GM10847 (cell line): Measurements from ENCODE around the gene DENND1C.

ENCODE experiments used
- POLR2A ChIP-seq: IDR thresholded peaks from 2 replicates; pipeline ENCODE4 v1.6.1; 2011; ENCODE audit not compliant: insufficient read length; ENCODE audit errors: extremely low read depth

DENND1C gene

DNA sequence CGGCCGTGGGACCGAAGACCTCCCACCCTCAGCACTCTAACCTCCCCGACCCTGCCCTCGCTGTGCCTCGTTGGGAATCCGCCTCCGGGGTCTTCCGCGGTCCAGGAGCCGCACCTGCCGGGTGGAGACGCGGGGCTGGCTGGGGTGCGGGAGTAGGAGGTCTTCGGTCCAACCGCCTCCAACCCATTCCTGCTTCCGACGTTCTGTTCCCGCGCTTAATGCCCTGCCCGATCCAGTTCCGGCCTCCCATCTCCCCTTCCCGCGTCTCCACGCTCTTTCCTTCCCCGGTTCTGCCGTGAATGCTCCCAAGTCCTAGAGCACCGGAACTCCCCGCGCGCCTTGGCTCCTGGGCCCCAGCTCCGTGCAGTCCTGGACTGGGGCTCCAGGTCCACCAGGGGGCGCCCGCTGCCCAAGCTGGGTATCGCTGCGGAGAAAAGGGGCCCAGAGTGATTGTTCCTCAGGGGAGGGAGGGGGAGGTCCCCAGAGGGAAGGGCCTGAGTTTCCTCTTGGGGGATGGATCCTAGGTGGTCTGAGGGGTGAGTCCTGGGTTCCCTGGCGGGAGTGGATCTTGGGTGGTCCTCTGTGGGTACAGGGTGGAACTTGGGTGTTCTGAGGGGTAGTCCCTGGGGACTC lies 35.2 kb upstream of the DENND1C start:
- no peak for TF ChIP-seq POLR2A

DNA sequence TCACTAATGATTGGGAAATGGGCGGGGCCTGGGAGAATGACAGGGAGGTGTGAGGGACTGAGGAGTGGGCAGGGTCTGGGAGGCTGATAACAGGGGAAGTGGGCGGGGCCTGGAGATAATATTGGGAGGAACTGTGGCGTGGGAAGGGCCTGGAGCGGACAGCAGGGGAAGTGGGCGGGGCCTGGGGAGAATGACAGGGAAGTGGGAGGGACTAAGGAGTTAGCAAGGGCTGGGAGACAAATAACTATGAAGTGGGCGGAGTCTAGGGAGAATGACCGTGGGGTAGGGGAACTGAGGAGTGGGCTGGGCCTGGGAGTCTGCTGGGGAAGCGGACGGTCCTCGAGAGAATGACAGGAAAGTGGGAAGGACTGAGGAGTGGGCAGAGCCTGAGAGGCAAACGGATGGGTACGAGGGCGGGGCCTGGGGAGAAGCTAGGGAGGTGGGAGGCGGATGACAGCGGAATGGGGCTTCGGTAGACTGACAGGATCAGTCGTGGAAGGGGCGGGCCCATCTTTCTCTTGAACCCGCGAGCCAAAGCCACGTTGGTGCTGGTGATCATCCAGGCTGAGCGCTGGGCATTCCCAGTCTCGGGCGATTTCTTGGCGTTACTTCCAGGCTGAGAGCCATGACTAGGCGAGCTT lies 34.6 kb upstream of the DENND1C start:
- TF ChIP-seq POLR2A, result peak; percentile 22

GRCh38 chr19:6514926-6515544 lies 33.4 kb upstream of the DENND1C start:
- no peak for TF ChIP-seq POLR2A

DNA sequence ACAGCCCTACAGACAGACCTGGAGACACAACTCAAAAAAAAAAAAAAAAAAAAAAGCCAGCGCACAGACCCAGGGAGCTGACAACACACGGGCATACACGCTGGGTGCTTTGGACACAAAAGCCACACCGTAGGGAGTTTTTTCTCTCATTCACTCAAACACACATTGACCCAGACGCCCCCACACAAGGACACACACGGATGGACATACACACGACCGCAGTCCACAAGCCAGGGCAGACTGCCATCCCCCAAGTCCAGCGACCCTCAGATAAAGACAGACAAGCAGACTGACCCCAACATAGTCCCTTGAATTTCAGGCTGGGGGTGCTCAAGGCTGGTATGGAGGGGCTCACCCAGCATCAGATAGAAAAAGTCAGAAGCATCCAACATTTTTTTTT lies 32.5 kb upstream of the DENND1C start:
- TF ChIP-seq POLR2A, result no peak

- no peak for TF ChIP-seq POLR2A
These were observed 29.0 kb upstream of the DENND1C start for GRCh38 chr19:6510618-6511017.

DNA sequence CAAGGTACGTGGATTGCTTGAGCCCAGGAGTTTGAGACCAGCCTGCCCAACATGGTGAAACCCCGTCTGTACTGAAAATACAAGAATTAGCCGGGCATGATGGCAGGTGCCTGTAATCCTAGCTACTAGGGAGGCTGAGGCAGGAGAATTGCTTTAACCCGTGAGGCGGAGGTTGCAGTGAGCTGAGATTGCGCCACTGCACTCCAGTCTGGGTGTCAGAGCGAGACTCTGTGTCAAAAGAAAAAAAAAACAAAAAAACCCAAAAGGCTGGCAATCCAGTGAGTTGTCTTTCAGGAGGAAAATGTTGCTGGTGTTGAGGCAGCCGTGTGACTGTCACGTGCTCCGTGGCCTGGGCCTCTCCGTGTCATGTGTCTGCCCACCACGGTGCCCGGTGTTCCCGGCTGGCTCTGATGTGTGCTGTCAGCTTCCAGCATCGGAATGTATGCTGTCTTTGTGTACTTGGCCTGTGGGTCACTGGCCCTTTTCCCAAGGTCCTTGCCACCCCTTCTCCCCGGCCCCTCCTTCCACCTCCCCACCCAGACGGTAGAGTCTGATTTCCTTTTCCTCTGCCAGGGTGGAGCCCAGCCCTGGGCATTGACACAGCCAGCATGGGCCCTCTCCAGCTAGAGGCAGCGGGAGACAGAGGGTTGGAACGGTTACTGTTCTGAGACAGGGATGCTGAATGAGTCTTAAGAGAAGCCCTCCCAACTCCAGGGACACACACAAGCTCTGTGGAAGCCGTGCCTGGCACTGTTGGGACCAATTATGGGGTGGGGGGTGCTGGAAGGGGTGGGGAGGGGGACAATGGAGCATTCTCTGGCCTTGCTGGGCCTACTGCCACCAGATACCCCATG lies 27.8 kb upstream of the DENND1C start:
- no peak for TF ChIP-seq POLR2A

DNA sequence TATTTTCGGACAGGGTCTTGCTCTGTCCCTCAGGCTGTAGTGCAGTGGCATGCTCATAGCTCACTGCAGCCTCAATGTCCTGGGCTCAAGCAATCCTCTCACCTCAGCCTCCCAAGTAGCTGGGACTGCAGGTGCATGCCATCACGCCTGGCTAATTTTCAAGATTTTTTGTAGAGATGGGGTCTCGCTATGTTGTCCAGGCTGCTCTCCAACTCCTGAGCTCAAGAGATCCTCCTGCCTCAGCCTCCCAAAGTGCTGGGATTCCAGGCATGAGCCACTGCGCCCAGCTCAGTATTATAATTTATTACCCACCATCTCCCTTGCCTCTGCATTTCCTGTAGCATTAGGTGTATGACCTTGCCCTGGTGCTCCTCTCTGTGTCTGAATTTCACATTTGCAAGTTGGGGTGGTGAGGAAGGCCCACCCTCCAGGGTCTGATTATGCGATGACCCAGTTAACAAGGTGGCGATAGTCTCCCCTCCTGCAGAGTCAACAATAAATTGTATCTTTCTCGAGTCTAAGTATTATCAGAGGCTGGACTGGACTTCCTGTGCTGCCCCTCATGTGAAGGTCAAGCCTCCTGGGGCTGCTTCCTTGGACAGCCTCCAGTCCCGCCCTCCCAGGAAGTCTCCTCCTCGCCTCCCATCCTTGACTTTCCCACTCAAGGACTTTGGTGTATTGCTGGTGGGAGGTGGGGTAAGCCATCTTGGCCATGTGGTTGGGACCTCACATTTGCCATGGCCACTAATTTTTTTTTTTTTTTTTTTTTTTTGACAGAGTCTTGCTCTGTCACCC lies 22.0 kb upstream of the DENND1C start:
- no peak for TF ChIP-seq POLR2A

DNA sequence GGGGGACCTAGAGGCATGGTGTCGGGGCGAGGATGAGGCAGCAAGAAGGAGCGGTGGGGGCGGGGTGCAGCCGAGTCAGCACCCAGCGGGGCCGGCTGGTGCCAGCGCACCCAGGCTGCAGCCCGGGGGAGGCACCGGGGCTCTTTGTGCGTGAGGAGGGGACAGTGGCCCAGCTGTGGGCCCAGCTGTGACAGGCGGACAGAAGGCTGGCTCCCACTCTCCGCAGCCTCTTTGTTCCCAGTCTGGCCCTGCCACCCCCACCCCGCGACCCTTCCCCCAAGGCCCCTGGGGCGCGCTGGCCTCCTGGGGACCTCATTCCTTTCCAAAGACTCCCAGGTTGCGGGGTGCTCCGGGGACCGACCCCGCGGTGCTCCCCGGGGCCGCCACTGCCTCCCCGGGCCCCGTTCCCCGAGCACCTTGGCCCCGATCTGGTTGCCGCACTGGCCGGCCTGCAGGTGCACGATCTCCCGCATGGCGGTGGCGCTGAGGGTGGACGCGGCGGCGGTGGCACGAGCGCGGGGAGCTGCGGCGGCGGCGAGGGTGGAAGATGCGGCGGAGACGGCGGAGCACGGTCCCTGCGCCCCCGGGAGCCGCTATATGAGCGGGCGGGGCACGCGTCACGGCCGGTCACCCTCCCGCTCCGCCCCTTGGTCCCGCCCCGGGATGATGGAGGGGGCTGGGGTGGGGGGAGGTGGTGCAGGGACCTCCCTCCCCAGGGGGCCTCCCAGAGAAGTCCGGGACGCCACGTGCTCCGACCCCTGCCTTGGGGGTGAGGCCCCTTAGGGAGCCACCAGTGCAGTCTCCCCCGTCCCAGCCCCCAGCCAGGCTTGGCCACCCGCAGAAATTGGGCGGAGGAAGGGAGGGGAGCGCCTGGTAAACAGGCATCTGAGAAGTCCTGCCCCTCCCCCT lies 20.4 kb upstream of the DENND1C start, which contains the start of gene TUBB4A:
TUBB4A (minus strand) TSS at position 570 of the 909 bp plus-strand sequence; CDS start at position 473, 97 bp downstream.
- peak; percentile 20 for TF ChIP-seq POLR2A

DNA sequence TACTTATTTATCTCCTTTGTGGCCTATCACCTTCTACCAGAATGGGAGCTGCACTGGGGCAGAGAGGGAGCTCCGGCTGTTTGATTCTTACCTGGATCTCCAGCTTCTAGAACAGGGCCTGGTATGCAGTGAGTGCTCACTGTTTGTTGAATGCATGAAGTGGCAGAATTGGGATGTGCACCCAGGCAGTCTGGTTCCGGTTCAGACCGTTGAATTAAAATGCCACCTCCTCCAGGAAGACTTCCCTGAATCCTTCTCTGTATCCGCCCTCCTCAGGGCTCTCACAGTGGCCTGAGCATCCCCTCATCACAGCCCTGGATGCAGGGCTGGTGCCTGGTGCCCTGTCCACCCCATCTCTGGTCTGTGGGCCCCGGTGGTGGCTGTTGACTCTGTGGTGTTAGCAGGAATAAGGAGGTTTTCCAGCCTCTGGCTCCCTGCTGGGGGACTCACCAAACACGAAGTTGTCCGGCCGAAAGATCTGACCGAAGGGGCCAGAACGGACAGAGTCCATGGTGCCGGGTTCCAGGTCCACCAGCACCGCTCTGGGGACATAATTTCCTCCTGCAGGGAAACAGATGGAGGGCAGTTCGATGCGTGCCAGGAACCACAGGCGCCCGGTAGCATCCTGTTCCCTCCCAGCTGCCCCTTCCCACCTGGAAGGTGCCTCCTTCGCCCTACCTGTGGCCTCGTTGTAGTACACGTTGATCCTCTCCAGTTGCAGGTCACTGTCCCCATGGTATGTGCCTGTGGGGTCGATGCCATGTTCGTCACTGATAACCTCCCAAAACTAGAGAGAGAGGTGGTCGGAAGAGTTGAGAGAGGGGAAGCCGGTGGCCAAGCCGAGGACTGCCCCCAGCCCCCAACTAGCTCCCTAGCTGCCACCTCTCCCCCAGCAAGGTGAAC lies 19.5 kb upstream of the DENND1C start:
- TF ChIP-seq POLR2A, result no peak

DNA sequence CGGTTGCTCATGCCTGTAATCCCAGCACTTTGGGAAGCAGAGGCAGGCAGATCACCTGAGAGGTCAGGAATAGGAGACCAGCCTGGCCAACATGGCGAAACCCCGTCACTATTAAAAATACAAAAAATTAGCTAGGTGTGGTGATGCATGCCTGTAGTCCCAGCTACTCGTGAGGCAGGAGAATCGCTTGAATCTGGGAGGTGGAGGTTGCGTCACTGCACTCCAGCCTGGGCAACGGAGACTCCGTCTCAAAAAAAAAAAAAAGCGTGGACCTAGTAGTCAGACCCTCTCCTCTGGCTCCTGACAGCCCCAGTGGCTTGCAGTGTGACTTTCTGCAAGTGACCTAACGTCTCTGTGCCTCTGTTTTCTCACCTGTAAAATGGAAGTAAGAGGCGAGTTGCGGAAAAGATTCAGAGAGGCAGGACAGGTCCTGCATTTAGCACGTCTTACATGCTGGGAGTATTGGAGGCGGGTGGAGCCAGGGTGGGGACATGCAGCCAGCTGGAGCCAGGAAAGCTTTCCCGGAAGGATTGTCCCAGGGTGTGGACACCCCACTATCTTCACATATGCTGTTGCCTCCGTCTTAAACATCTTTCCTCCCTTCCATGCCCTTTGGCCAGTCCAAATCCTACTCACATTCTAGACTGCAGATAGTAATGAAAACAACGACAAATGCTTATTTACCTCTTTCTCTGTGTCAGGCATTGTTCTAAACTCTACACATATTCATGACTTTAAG lies 17.6 kb upstream of the DENND1C start:
- TF ChIP-seq POLR2A, result no peak

DNA sequence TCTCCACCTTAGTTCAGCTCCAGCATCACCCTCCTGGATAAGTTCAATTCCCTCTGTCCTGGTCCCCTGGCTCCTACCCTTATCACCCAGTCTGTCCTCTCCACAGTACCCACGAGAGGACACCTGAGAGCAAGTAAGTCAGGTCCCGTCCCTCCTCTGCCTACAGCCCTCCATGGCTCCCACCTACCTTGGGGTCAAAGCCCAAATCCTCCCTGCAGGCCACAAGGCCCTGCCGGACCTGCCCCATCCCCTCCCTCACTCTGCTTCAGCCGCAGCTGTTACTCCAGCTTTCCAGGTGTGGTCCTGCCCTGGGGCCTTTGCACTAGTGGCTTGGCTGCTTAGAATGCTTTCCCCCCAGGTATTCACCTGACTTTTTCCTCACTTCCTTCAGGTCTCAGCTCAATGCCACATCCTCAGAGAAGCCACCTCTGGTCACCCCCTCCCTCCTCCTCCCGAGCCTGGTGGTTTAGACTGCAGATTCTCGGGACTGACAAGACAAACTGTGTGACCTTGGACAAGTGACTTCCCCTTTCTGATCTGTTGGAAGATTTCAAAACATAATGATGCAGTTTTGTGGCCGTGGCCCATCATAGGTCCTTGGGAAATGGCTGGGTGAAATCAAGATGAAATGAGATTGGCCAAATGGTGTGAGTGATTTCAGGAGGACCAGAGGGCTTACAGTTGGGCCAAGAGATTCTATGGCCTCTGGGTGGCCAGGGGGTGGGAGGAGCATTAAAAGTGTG lies 16.9 kb upstream of the DENND1C start:
- TF ChIP-seq POLR2A, result no peak
